NCI-H460 (cell line): ENCODE data around the gene UGT1A4. TPM values are rescaled to one million over a fixed set of nuclear protein-coding genes. Genes with fewer than 3 reads are reported as not detected.

Experiments
- DNase-seq: peaks from one replicate; pipeline ENCODE4 v3.0.0-alpha.2; 2016; ENCODE audit warnings: low read depth; ENCODE audit errors: extremely low read depth
- total RNA-seq: library from RNA; depleted of rRNA; stranded (reverse); fragments of >200 nt; shearing (Covaris generic); gene quantifications from 2 replicates; pipeline ENCODE4 v1.2.3, GENCODE V29; 2014; rRNA removed

The UGT1A4 gene
- total RNA-seq, 1 experiment from 2014 or later = not detected

DNA sequence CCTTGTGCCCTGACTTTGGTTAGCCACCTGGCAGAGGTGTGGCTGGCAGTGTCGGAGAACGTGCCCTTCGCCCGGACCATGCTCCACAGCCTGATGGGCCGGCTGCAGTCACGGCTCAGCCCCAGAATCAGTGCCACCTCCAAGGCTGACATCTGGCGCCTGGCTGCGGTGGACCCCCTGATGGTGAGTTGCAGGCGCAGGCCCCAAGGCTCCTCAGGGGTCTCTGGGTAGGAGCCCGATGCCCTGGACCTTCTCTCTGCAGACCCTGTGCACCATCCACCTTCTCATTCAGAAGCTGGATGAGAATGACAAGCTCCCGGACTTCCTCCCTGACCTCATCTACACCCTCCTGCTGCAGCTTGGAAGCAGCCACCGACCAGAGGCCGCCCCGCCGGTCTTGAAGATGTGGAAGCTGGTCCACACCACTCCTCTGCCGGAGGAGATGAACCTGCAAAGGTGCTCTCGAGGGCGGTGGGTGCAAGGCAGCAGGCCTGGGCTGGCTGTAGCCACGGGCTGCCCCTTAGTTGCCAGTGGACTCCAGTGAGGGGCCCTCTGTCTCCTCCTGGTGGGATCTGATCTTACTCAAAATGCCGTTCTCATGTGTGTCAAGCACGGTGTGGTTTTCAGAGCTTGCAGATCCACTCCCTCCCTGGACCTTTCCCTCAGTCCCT lies 103.7 kb downstream of the UGT1A4 start:
- DNase-seq = no peak

Other genes starting within 250 kb of the UGT1A4 start
- gene USP40, start 152.0 kb upstream of the UGT1A4 start, total RNA-seq = 41.0 and 43.6 TPM in 2 replicates
- not detected in 2 replicates for gene UGT1A8, start 101.1 kb upstream of the UGT1A4 start, total RNA-seq
- not detected in 2 replicates for gene UGT1A10, start 82.3 kb upstream of the UGT1A4 start, total RNA-seq
- gene UGT1A9, start 46.8 kb upstream of the UGT1A4 start, total RNA-seq = not detected in 2 replicates
- gene UGT1A7, start 36.8 kb upstream of the UGT1A4 start, total RNA-seq = not detected in 2 replicates
- not detected in 2 replicates for gene UGT1A6, start 25.8 kb upstream of the UGT1A4 start, total RNA-seq
- not detected in 2 replicates for gene UGT1A5, start 5.8 kb upstream of the UGT1A4 start, total RNA-seq
- not detected in 2 replicates for gene UGT1A3, start 10.3 kb downstream of the UGT1A4 start, total RNA-seq
- gene UGT1A1, start 41.5 kb downstream of the UGT1A4 start, total RNA-seq = not detected in 2 replicates
- gene MROH2A, start 59.6 kb downstream of the UGT1A4 start, total RNA-seq = not detected in 2 replicates
- gene HJURP, start 135.8 kb downstream of the UGT1A4 start, total RNA-seq = 97.8 and 106 TPM in 2 replicates
- gene TRPM8, start 198.6 kb downstream of the UGT1A4 start, total RNA-seq = not detected in 2 replicates